Psoas muscle (tissue), 8 donors: ENCODE measurements around the gene CDK5RAP2. TPM values are rescaled to one million over a fixed set of nuclear protein-coding genes. Genes with fewer than 3 reads are reported as not detected.
A peak's percentile ranks its signal among the peaks of the same experiment; 100 is the strongest.

Source experiments
- ATAC-seq, 4 donors: fragments of 200-7000 bp; cut with Tn5 transposase; one replicate each; pipeline ENCODE4 v1.9.1; 2020; ENCODE audit warnings: moderate library complexity in 3 of 4, mild to moderate bottlenecking in 2 of 4
- DNase-seq, 2 donors: peaks; one replicate each; pipeline ENCODE4 v3.0.0-alpha.2; 2020
- H3K27ac ChIP-seq: fragments of 200-600 bp; one replicate; pipeline ENCODE4 v1.8.0; 2022
- H3K27me3 ChIP-seq, 3 donors: fragments of 200-600 bp in 1 of 3; one replicate each; pipeline versions ENCODE4 v1.6.1 to v1.8.0; 2013 to 2022; ENCODE audit warnings: low read length in 2 of 3, mild to moderate bottlenecking in 2 of 3, moderate library complexity in 1 of 3; ENCODE audit not compliant: insufficient read depth in 3 of 3
- H3K36me3 ChIP-seq, 2 donors: fragments of 200-600 bp in 1 of 2; one replicate each; pipeline versions ENCODE4 v1.6.1 to v1.8.0; 2013 to 2022; ENCODE audit warnings: low read depth in 1 of 2, mild to moderate bottlenecking in 1 of 2, moderate library complexity in 1 of 2; ENCODE audit not compliant: insufficient read depth in 1 of 2
- H3K4me1 ChIP-seq: fragments of 200-600 bp; one replicate; pipeline ENCODE4 v1.8.0; 2022
- H3K4me3 ChIP-seq: fragments of 200-600 bp; one replicate; pipeline ENCODE4 v1.8.0; 2022; ENCODE audit warnings: mild to moderate bottlenecking
- H3K9me3 ChIP-seq: fragments of 200-600 bp; one replicate; pipeline ENCODE4 v1.8.0; 2022
- WGBS, 3 donors: extraction: QIAGEN DNeasy Blood & Tissue Kit; methylation state at CpG; one replicate each; pipeline versions ENCODE4 v1.1.6 to v1.1.7; 2013; 5-methylcytosine and 5-hydroxymethylcytosine counted together
- intact Hi-C, 2 donors: fragments of 100-400 bp; cut with DNase I; formaldehyde crosslinking; loops; one replicate each; pipeline versions ENCODE4 v1.11.0 to v1.14.2; 2022
- polyA plus RNA-seq, 3 donors: library from polyadenylated mRNA; stranded (reverse); fragments of 200-250 nt; gene quantifications; one replicate each; pipeline ENCODE4 v1.2.3, GENCODE V29; 2013
- total RNA-seq, 4 donors: library from RNA; stranded (reverse); fragmentation: NEBNext Ultra II Directional in 2 of 4; extraction: Animal tissue kit (Norgen Biotek cat#: 25700) in 2 of 4; gene quantifications; one replicate each; pipeline versions ENCODE4 v1.2.1 to v1.2.4, GENCODE V29; 2021 to 2023
- TF ChIP-seq, protein P1 (sequence below): fragments of 200-600 bp; IDR thresholded peaks from one replicate; pipeline ENCODE4 v1.8.0; 2022; ENCODE audit warnings: antibody characterized with exemption
- donor health status: healthy with polysubstance abuse.
- donor health status: DM: no; HTN: no; CAD: no; lungs with moderate emphysema.
- donor health status: Bipolar disorder and iron deficiency.
- donor health status: healthy.
- donor health status: DM: yes; HTN: yes; CAD: no.
- donor health status: DM: no; HTN: no; CAD: no.
- donor health status: DM: no; HTN: no; CAD: no.
- donor health status: DM: yes; HTN: yes; CAD: no.

CDK5RAP2 gene
- total and polyA plus RNA-seq, 7 donors, result 26.0 to 95.1 (median 60.3) TPM

DNA sequence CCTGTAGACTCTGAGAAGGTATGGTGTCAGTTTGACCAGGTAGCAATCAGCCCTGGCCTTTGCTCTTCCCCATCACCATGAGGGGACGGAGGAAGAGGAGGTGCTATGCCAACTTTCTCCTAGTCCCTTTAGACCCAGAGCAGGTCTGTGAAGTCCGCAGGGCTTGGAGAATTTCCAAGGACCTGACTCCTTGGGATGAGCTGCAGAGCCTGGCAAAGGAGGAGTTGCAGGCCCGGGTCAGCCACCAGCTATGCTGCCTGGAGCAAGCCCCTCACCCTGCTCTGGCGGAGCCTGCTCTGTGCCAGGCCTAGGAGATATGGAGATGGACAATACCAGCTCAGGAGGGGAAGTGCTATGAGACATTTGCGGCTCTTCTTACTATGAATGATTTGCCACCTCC, 188.3 kb downstream of the CDK5RAP2 start:
- Histone ChIP-seq H3K4me3 (no peak overlapping the region), H3K27ac (no peak overlapping the region), H3K36me3 (peaks cover 5 to 82% of the 10 kb centered on the region in 2 donors), H3K4me1 (peaks cover 8% of the 10 kb centered on the region), H3K27me3 (no peaks in the 10 kb centered on the region), H3K9me3 (no peaks in the 10 kb centered on the region)
- intact Hi-C loops, result no loop called here
- TF ChIP-seq, protein P1, sequence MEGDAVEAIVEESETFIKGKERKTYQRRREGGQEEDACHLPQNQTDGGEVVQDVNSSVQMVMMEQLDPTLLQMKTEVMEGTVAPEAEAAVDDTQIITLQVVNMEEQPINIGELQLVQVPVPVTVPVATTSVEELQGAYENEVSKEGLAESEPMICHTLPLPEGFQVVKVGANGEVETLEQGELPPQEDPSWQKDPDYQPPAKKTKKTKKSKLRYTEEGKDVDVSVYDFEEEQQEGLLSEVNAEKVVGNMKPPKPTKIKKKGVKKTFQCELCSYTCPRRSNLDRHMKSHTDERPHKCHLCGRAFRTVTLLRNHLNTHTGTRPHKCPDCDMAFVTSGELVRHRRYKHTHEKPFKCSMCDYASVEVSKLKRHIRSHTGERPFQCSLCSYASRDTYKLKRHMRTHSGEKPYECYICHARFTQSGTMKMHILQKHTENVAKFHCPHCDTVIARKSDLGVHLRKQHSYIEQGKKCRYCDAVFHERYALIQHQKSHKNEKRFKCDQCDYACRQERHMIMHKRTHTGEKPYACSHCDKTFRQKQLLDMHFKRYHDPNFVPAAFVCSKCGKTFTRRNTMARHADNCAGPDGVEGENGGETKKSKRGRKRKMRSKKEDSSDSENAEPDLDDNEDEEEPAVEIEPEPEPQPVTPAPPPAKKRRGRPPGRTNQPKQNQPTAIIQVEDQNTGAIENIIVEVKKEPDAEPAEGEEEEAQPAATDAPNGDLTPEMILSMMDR, result no peak
- 86 to 95% (median 88%) methylated on average over 5 of the region's 5 CpGs for whole genome bisulfite sequencing, 3 donors
- no peak for DNase-seq
- ATAC-seq, result no peak

DNA sequence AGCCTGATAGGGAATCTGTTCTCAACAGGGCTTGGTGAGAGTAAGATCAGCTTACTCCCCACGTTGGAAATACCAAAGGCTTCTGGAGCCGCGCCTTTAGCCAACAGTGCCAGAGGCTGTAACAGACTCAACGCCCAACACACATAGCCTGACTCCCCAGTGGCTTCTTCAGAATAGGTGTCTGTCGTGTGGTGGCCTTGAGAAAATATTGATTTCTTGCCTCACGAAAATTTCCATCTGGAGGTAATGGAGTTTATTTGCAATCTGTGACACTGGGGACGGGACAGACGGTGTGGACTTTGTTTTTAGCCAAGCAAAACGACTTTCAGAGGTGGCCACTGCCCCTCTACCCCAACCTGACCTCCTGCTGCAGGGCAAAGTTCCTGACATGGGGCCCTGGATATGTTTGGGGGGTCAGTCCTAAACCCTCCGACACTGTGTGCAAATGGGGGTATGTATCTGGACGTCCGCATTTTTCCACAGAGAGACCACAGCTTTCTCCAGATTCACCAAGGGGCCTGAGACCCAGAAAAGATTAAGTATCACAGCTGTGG, 189.3 kb downstream of the CDK5RAP2 start:
- H3K9me3 ChIP-seq, result no peaks in the 10 kb centered on the region
- no peak for DNase-seq
- TF ChIP-seq, protein P1, result no peak
- H3K36me3 ChIP-seq, result peaks cover 5 to 73% of the 10 kb centered on the region in 2 donors
- H3K4me3 ChIP-seq, result no peak overlapping the region
- H3K27me3 ChIP-seq, result no peaks in the 10 kb centered on the region
- no peak overlapping the region for H3K27ac ChIP-seq
- 60 to 78% (median 67%) methylated on average over 12 of the region's 12 CpGs for WGBS, 3 donors
- peak; percentile 34 to 73 (median 64) for ATAC-seq
- intact Hi-C loops, result no loop called here
- peaks cover 8% of the 10 kb centered on the region for H3K4me1 ChIP-seq

DNA sequence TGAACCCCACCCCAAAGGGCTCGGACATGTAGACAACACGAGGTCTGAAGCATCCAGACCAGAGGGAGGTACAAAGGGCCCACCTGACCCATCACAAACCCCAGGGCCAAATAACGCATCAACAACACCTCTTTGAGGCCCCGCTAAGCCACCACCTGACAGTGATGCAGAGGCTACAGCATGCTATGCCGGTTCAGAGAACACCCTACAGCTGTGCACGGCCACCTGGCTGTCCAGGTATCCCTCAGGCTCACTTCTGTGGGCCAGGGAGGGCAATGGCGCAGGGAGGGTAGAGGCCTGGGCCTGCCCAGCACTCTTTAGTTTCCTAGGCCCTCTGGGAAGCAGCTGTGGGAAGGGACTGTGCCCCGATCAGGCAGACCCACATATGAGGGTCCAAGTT, 190.1 kb downstream of the CDK5RAP2 start:
- H3K27me3 ChIP-seq, result no peaks in the 10 kb centered on the region
- no peak overlapping the region for H3K27ac ChIP-seq
- TF ChIP-seq, protein P1, result no peak
- DNase-seq (no peak), ATAC-seq (no peak)
- H3K4me1 ChIP-seq, result peaks cover 8% of the 10 kb centered on the region
- H3K9me3 ChIP-seq, result no peaks in the 10 kb centered on the region
- H3K4me3 ChIP-seq, result no peak overlapping the region
- H3K36me3 ChIP-seq, result peaks cover 5 to 64% of the 10 kb centered on the region in 2 donors
- whole genome bisulfite sequencing, 3 donors, result 92 to 95% (median 93%) methylated on average over 8 of the region's 8 CpGs
- intact Hi-C loops, result no loop called here

DNA sequence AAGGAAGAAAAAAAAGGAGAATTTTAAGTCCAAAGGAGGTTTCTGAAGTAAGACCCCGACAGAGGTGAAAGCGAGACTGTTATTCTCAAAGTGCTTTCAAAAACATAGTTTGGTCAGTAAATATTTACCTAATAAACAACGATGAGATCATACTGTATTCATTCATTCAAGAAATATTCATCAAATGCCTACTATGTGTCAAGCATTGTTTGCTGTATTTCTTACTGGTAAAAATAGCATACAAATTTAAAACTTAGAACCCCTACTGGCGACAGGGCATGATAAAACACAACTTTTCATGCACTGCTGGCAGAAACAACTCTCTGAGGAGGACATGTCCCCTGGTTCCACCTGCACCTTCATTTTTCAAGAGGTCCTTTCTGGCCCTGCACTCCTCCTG, 190.7 kb downstream of the CDK5RAP2 start:
- no peak for DNase-seq
- Histone ChIP-seq H3K36me3 (peaks cover 5 to 59% of the 10 kb centered on the region in 2 donors), H3K4me3 (no peak overlapping the region), H3K27ac (no peak overlapping the region), H3K4me1 (peaks cover 10% of the 10 kb centered on the region), H3K27me3 (no peaks in the 10 kb centered on the region), H3K9me3 (no peaks in the 10 kb centered on the region)
- 94 to 97% (median 95%) methylated on average over 4 of the region's 4 CpGs for WGBS, 3 donors
- intact Hi-C loops, result no loop called here
- TF ChIP-seq, protein P1, result no peak
- no peak for ATAC-seq
